Activated CD8-positive, alpha-beta T cell treated with anti-CD3 and anti-CD28 coated beads for 36 hours (primary cell): ENCODE data around the gene GPA33. TPM values are rescaled to one million over a fixed set of nuclear protein-coding genes. Genes with fewer than 3 reads are reported as not detected.
A peak's percentile ranks its signal among the peaks of the same experiment; 100 is the strongest.

Source experiments
- ATAC-seq: fragments of 200-7000 bp; cut with Tn5 transposase; one replicate; pipeline ENCODE4 v1.10.0; 2021; ENCODE audit warnings: mild to moderate bottlenecking, moderate library complexity
- CTCF ChIA-PET: fragments of 350-600 bp; sonication (Branson Sonifier 250); formaldehyde crosslinking; loops from one replicate; lab custom pipeline; 2021; ENCODE audit warnings: antibody characterized with exemption; lab: Charles Lee
- POLR2A ChIA-PET: fragments of 350-600 bp; sonication (Branson Sonifier 250); formaldehyde crosslinking; loops from one replicate; lab custom pipeline; 2021; ENCODE audit warnings: antibody characterized with exemption; lab: Charles Lee
- DNase-seq: peaks from one replicate; pipeline ENCODE4 v3.0.0-alpha.2; 2020
- H3K27ac Mint-ChIP-seq: one replicate; pipeline ENCODE4 v1.8.0; 2021; ENCODE audit warnings: mild to moderate bottlenecking, mixed read lengths
- H3K27me3 Mint-ChIP-seq: one replicate; pipeline ENCODE4 v1.8.0; 2021; ENCODE audit warnings: mixed read lengths
- H3K36me3 Mint-ChIP-seq: one replicate; pipeline ENCODE4 v1.8.0; 2021; ENCODE audit warnings: low read depth, mixed read lengths
- H3K4me1 Mint-ChIP-seq: one replicate; pipeline ENCODE4 v1.8.0; 2021; ENCODE audit warnings: low read depth, mixed read lengths
- H3K4me3 Mint-ChIP-seq: one replicate; pipeline ENCODE4 v1.8.0; 2021; ENCODE audit warnings: mild to moderate bottlenecking, moderate library complexity, mixed read lengths
- H3K9me3 Mint-ChIP-seq: one replicate; pipeline ENCODE4 v1.8.0; 2021; ENCODE audit warnings: mixed read lengths
- intact Hi-C: fragments of 100-400 bp; cut with micrococcal nuclease; formaldehyde crosslinking; loops from one replicate; pipeline ENCODE4 v1.10.0; 2022
- total RNA-seq, 2 experiments: library from RNA; stranded (reverse); gene quantifications; one replicate each; pipeline ENCODE4 v1.2.3, GENCODE V29; 2021
- TF ChIP-seq, protein P1 (sequence below): fragments of 200-600 bp; IDR thresholded peaks from one replicate; pipeline ENCODE4 v1.8.0; 2022; ENCODE audit warnings: antibody characterized with exemption, mild to moderate bottlenecking

Gene GPA33
- total RNA-seq, 2 experiments from 2014 or later: 0.25 TPM; not detected in 1

DNA sequence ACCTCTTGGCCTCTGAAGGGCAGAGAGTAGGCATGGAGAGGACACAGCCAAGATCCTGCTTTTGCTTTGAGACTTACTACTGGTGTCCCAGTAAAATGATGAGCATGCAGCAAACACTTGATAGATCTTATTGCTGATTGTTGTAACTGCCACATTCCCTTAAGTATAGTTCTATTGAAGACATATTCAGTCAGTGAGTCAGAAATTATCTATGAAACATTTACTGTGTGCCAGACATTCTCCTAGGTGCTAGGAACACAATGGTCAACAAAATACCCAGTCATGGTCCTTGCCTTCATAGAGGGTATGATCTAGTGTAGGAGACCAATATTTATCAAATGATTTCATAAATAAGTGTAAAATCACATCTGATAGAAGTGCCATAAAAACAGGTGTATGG is 17.3 kb upstream of the GPA33 start:
- H3K27ac Mint-ChIP-seq: no peak overlapping the region
- DNase-seq: no peak
- no peaks in the 10 kb centered on the region for H3K27me3 Mint-ChIP-seq
- ChIA-PET CTCF (interaction anchor here (2.5 kb wide), 1 partner anchor 16 kb away, joined by 7 read pairs; no protein-coding TSS in a partner anchor), POLR2A (interaction anchor here (1.4 kb wide), 2 partner anchors 10 to 113 kb away, joined by 3 to 4 read pairs; partner anchors contain the start of gene POU2F1)
- peaks cover 51% of the 10 kb centered on the region for H3K4me1 Mint-ChIP-seq
- intact Hi-C loops: no loop called here
- TF ChIP-seq, protein P1, sequence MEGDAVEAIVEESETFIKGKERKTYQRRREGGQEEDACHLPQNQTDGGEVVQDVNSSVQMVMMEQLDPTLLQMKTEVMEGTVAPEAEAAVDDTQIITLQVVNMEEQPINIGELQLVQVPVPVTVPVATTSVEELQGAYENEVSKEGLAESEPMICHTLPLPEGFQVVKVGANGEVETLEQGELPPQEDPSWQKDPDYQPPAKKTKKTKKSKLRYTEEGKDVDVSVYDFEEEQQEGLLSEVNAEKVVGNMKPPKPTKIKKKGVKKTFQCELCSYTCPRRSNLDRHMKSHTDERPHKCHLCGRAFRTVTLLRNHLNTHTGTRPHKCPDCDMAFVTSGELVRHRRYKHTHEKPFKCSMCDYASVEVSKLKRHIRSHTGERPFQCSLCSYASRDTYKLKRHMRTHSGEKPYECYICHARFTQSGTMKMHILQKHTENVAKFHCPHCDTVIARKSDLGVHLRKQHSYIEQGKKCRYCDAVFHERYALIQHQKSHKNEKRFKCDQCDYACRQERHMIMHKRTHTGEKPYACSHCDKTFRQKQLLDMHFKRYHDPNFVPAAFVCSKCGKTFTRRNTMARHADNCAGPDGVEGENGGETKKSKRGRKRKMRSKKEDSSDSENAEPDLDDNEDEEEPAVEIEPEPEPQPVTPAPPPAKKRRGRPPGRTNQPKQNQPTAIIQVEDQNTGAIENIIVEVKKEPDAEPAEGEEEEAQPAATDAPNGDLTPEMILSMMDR: no peak
- no peak overlapping the region for H3K4me3 Mint-ChIP-seq
- H3K9me3 Mint-ChIP-seq: peaks cover 7% of the 10 kb centered on the region
- no peaks in the 10 kb centered on the region for H3K36me3 Mint-ChIP-seq
- no peak for ATAC-seq

- CTCF ChIA-PET: interaction anchor here (1.3 to 1.6 kb wide), 3 partner anchors 18 to 1039 kb away, joined by 3 to 5 read pairs (median 4); no protein-coding TSS in a partner anchor
Observed at GRCh38 chr1:167106119-167106461, 15.9 kb upstream of the GPA33 start.

GRCh38 chr1:167105271-167106118 is 15.3 kb upstream of the GPA33 start:
- POLR2A ChIA-PET: no interaction called here
- intact Hi-C loops: no loop called here
- TF ChIP-seq, protein P1: no peak
- CTCF ChIA-PET: interaction anchor here (1.3 to 1.6 kb wide), 3 partner anchors 19 to 1040 kb away, joined by 3 to 5 read pairs (median 4); no protein-coding TSS in a partner anchor
- Mint-ChIP-seq H3K36me3 (no peaks in the 10 kb centered on the region), H3K4me1 (peaks cover 48% of the 10 kb centered on the region), H3K4me3 (no peak overlapping the region), H3K9me3 (peaks cover 7% of the 10 kb centered on the region), H3K27me3 (no peaks in the 10 kb centered on the region), H3K27ac (no peak overlapping the region)
- no peak for DNase-seq
- no peak for ATAC-seq

More at GRCh38 chr1:167106119-167106461, 15.9 kb upstream of the GPA33 start:
- no peaks in the 10 kb centered on the region for H3K36me3 Mint-ChIP-seq
- POLR2A ChIA-PET: interaction anchor here (0.6 kb wide), 1 partner anchor 225 kb away, joined by 3 read pairs; no protein-coding TSS in a partner anchor
- no peak overlapping the region for H3K27ac Mint-ChIP-seq
- TF ChIP-seq, protein P1: no peak
- H3K4me1 Mint-ChIP-seq: peaks cover 51% of the 10 kb centered on the region
- H3K27me3 Mint-ChIP-seq: no peaks in the 10 kb centered on the region
- H3K9me3 Mint-ChIP-seq: peaks cover 7% of the 10 kb centered on the region
- no peak for DNase-seq
- no peak overlapping the region for H3K4me3 Mint-ChIP-seq
- ATAC-seq: no peak
- intact Hi-C loops: no loop called here

DNA sequence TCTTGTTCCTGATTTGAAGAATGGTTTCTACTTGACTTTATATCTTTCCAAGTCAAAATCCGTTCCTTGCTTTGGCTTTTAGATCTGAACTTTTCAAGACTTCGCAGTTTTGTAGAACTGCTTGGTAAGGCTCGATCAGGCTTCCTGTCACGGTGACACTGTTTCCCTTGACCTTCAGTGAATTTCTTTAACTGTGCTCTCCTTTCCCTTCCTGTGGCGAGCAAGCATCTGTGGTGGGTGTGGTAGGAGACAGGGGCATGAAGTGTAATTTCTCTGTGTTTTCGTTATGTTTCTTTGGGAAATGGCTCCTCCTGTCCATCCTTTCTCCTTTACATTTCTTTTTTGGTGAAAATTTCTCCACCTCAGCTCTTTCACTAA is 14.1 kb upstream of the GPA33 start:
- H3K27me3 Mint-ChIP-seq: peaks cover 1% of the 10 kb centered on the region
- TF ChIP-seq, protein P1: no peak
- intact Hi-C loops: no loop called here
- H3K4me1 Mint-ChIP-seq: peaks cover 36% of the 10 kb centered on the region
- peak; percentile 60 for ATAC-seq
- no peaks in the 10 kb centered on the region for H3K9me3 Mint-ChIP-seq
- H3K4me3 Mint-ChIP-seq: no peak overlapping the region
- DNase-seq: peak; percentile 50
- ChIA-PET POLR2A (interaction anchor here (0.6 to 1.5 kb wide), 2 partner anchors 22 to 404 kb away, joined by 3 read pairs; no protein-coding TSS in a partner anchor), CTCF (interaction anchor here (0.6 to 1.2 kb wide), 2 partner anchors 45 to 1717 kb away, joined by 5 read pairs; no protein-coding TSS in a partner anchor)
- H3K27ac Mint-ChIP-seq: peak overlapping the region; percentile 78
- H3K36me3 Mint-ChIP-seq: no peaks in the 10 kb centered on the region
